Kidney epithelial cell (primary cell): ENCODE results near the gene FGD2. TPM values are rescaled to one million over a fixed set of nuclear protein-coding genes. Genes with fewer than 3 reads are reported as not detected.

Experiments used
- DNase-seq: peaks from one replicate; pipeline ENCODE4 v3.0.0-alpha.2; 2010; ENCODE audit warnings: low read depth
- H3K27me3 ChIP-seq: 2 replicates; pipeline ENCODE4 v1.6.0; 2011; ENCODE audit warnings: low read length; ENCODE audit not compliant: control insufficient read depth, insufficient read depth
- H3K36me3 ChIP-seq: 2 replicates; pipeline ENCODE4 v1.5.1; 2011; ENCODE audit warnings: low read length; ENCODE audit not compliant: control insufficient read depth, insufficient read depth
- H3K4me3 ChIP-seq: 2 replicates; pipeline ENCODE4 v1.5.1; 2011; ENCODE audit warnings: low read depth, mild to moderate bottlenecking, control low read depth, low read length
- CTCF ChIP-seq: IDR thresholded peaks from 2 replicates; pipeline ENCODE4 v1.5.1; 2011; ENCODE audit warnings: mild to moderate bottlenecking, moderate library complexity, low read length, control low read depth, inconsistent platforms; ENCODE audit not compliant: insufficient read depth, poor library complexity, severe bottlenecking
- total RNA-seq: library from RNA; depleted of rRNA; stranded (reverse); fragments of >200 nt; gene quantifications from 2 replicates; pipeline ENCODE4 v1.2.3, GENCODE V29; 2015

The FGD2 gene
- total RNA-seq, 1 donor from 2014 or later: 0.04 TPM

GRCh38 chr6:37013516-37014491 is 8.3 kb downstream of the FGD2 start:
- no peak for DNase-seq
- TF ChIP-seq CTCF: no peak
- H3K27me3 ChIP-seq: peaks cover 2% of the 10 kb centered on the region
- H3K36me3 ChIP-seq: no peaks in the 10 kb centered on the region
- no peak overlapping the region for H3K4me3 ChIP-seq

DNA sequence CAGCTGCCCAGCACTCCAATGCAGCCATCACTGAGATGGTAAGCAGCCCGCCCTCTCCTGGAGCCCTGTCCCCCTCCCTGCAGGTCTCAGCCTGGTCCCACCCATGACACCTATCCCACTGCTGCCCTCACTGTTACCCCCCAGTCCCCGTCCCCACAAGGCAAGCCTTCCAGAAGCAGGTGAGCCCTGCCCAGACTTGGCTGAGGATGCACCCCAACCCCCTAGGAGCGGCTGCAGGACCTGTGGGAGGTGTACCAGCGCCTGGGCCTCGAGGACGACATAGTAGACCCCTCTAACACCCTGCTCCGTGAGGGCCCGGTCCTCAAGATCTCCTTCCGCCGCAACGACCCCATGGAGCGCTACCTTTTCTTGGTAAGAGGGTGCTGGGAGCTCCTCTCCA is 9.2 kb downstream of the FGD2 start:
- Histone ChIP-seq H3K4me3 (no peak overlapping the region), H3K27me3 (no peaks in the 10 kb centered on the region), H3K36me3 (no peaks in the 10 kb centered on the region)
- DNase-seq: no peak
- TF ChIP-seq CTCF: no peak

DNA sequence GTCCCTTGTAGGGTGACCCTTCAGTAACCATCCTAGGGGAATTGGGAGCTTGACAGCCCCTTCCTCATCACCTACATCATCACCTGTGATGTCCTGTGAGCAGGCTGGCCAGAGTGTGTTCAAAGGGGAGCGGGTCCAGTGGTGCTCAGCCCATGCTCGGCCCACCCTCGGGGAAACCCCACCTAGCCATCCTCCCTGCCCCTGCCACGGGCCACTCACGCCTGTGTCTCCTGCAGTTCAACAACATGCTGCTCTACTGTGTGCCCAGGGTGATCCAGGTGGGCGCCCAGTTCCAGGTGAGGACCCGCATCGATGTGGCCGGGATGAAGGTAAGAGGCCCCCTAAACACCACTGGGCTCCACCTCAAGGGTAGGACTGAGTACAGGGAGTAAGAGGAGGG is 10.1 kb downstream of the FGD2 start:
- TF ChIP-seq CTCF: no peak
- H3K27me3 ChIP-seq: no peaks in the 10 kb centered on the region
- no peak overlapping the region for H3K4me3 ChIP-seq
- no peaks in the 10 kb centered on the region for H3K36me3 ChIP-seq
- no peak for DNase-seq

DNA sequence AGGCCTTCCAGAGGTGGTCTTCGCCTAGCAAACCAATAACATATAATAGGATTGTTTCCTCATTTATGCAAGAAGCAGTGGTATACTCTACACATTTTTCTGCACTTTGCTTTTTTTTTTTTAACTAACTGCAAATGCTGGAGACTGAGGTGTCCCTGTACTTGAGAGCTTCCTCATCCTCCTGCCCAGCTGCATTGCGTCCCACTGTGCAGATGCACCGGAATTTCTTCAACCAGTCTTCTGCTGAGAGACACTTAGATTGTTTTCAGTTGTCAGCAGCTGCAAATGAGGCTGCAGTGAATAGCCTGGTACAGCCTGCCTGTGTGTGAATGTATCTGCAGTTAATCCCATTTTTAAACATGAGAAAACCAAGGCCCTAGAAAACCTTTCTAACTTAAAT is 11.5 kb downstream of the FGD2 start:
- DNase-seq: no peak
- H3K27me3 ChIP-seq: no peaks in the 10 kb centered on the region

GRCh38 chr6:37017606-37018197 is 12.2 kb downstream of the FGD2 start:
- TF ChIP-seq CTCF: no peak
- Histone ChIP-seq H3K36me3 (no peaks in the 10 kb centered on the region), H3K27me3 (no peaks in the 10 kb centered on the region), H3K4me3 (no peak overlapping the region)
- no peak for DNase-seq

More for the DNA sequence above, 11.5 kb downstream of the FGD2 start:
- Histone ChIP-seq H3K36me3 (no peaks in the 10 kb centered on the region), H3K4me3 (no peak overlapping the region)
- TF ChIP-seq CTCF: no peak
